HG02852 (cell line): ENCODE data around the gene ZNF277.
"Not testable (repeated sequence)": the region's sequence is repeated elsewhere in the genome, so short reads cannot be mapped to it uniquely, and the experiment has no call there.

Experiments used
- ATAC-seq: cut with Tn5 transposase; IDR thresholded peaks from one replicate; pipeline ENCODE4 v1.9.1; 2021; ENCODE audit warnings: mild to moderate bottlenecking, moderate library complexity; ENCODE audit not compliant: unreplicated experiment

ZNF277 gene

DNA sequence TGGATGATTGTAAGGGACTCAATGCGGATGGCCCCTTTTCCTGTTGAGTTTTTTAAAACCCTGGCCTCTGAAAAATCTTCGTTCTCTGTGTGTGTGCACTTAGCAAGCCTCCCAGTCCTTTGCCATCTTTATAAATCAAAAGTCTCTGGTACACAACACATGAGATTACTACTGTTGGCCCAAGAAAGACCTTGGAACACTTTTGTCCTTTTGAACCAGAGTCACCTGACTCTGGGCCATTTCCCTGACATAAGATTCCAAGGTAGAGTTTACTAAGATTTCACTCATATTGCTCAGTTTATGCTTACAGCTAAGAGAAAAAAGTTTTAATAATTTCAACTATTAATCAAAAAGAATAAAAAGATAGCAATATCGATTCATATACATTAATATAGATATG lies 179.0 kb downstream of the ZNF277 start:
- ATAC-seq: no peak

DNA sequence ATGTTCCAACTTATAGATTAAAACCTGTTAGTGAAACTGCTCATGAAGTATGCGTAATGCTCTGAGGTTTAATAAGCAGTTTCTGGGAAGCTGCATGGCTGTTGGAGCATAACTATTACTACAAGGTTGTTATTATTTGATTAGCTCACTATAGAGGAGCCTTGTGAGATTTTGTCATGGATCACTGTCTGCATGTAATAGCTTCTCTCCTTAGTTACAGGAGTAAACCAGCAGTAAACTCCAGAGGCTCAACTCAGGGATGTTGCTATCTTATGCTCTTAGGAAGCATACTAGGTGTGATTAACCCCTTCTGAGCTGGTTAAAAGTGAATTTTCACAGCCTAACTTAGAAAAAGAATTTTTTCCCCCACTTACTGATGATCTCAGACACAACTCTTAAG lies 180.1 kb downstream of the ZNF277 start:
- no peak for ATAC-seq

DNA sequence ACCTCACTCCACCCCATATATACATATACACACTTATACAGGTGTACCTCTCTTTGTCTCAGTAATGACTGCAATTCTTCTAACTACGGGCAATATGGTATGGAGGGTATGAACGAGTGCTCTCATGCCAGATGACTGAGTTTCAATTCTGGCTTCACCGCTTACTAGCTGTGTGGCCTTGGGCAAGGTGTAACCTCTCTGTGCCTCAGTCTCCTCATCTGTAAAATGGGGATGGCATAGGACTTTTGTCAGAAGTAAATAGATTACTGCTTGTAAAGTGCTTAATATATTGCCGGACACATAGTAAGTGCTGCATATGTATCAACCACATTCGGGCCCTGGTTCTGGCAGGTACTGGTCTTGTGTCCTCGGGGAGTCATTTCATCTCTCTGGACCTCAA lies 183.7 kb downstream of the ZNF277 start:
- ATAC-seq: no peak

DNA sequence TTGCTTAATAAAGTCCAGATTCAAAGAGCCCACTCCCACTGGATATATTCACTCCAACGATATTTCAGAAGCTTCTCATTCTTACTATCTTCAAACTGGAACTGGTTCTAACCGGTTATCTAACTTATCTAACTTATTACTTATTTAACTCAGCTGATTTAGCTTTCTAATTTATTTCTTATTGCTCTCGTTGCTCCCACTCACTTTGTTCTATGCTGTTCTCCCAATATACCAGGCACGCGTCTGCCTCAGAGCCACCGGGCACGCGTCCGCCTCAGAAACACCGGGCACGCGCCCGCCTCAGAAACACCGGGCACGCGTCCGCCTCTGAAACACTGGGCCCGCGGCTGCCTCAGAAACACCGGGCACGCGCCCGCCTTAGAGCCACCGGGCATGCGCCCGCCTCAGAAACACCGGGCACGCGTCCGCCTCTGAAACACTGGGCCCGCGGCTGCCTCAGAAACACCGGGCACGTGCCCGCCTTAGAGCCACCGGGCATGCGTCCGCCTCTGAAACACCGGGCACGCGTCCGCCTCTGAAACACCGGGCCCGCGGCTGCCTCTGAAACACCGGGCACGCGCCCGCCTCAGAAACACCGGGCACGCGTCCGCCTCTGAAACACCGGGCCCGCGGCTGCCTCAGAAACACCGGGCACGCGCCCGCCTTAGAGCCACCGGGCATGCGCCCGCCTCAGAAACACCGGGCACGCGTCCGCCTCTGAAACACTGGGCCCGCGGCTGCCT lies 184.8 kb downstream of the ZNF277 start:
- ATAC-seq: not testable (repeated sequence)

DNA sequence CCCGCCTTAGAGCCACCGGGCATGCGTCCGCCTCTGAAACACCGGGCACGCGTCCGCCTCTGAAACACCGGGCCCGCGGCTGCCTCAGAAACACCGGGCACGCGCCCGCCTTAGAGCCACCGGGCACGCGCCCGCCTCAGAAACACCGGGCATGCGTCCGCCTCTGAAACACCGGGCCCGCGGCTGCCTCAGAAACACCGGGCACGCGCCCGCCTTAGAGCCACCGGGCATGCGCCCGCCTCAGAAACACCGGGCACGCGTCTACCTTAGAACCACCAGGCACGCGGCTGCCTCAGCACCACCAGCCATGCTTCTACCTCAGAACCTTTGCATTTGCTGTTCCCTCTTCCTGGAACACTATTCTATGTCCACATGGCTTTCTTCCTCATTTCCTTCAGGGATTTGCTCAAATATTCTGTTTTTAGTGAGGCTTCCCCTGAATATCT lies 185.4 kb downstream of the ZNF277 start:
- ATAC-seq: peak; percentile 66
